HG03135 (cell line): ENCODE data around the gene COL4A2.

ENCODE experiments used
- ATAC-seq: cut with Tn5 transposase; IDR thresholded peaks from one replicate; pipeline ENCODE4 v1.9.1; 2021; ENCODE audit warnings: mild to moderate bottlenecking, moderate library complexity; ENCODE audit not compliant: unreplicated experiment

Gene COL4A2

DNA sequence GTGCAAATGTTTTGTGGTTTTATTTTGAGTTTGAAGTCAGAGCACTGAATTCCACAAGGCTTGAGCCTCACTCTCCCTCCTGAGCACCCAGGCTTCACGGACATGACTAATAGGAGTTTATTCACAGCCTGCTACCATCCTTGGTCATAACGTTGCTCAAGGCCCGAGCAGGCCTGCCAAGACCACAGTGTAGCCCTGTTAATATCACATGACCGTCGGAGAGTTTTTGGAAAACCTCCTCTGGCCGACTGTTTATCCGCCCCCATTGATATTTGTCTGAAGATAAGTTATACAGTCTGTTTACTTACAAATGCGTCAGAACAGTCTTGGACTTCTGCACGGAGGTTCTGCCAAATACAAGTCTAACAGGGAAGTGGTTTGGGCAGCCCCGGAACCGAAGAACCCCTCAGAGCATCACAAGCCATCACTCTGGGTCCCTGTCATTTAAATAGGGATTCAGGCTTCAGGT lies 89.9 kb downstream of the COL4A2 start:
- ATAC-seq, result no peak

DNA sequence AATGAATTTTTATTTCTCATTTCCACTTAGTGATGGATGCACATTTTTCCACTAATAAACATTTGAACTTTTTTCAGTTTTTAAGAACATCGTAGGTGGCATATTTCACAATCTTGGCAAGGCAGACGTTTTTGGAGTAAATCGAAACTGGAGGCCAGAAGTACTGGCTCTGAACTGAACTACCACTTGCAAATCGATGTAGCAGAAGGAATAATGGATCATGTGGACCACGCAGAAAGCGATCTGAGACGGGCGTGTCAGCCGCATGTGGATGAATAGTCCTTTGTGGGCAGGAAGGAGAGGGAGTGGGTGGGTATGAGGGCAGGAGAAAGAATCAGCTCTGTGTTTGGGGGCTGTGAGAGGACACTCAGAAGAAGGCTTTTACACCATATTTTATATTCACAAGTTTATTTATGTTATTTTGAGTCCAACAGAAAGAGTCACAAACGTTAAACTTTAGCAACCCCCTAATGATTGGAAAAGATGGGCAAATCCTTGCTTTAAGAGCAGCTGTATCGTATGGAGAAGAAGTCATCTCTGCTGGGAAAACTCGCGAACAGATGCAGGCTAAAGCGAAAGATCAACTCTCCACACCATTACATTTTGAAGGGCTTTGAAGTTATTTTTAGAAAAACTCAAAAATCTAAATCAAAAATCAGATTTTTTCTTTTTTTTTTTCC lies 90.5 kb downstream of the COL4A2 start:
- ATAC-seq, result no peak

DNA sequence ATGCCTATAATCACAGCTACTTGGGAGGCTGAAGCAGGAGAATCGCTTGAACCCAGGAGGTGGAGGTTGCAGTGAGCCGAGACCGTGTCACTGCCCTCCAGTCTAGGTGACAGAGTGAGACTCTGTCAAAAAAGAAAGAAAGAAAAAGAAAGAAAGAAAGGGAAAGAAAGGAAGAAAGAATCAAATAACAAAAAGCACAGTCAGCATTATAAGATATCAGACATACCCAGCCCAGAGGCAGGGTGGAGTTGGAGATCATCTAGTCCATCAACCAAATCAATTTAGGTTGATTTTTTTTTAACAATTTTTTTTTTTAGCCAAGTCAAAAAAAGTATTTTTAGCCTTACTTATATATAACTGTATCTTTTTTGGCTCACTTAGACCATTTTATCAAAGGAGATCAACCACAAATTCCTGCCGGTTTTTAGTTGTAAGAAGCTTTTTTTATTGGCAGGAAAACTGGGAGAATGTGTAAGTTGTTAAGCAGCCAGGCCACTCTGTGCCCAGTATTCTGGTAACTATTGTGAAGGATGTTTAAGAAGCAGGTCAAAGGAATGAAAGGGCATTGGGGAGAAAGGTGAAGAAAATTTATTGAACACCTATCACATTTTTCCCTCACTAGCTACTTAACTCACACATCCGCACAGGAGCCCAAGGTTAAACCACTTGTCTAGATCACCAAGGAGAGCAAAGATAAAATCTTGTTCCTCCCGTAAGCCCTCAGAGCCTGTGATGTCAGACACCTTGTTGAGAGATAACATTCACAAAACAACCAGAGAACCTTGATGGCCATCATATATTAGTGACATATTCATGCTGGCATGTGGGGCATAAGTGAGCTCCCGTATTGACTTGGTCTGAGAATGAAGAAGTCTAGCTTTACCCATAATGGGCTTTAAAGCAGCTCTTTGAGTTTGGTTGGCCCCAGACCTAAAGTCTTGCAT lies 91.8 kb downstream of the COL4A2 start:
- no peak for ATAC-seq

DNA sequence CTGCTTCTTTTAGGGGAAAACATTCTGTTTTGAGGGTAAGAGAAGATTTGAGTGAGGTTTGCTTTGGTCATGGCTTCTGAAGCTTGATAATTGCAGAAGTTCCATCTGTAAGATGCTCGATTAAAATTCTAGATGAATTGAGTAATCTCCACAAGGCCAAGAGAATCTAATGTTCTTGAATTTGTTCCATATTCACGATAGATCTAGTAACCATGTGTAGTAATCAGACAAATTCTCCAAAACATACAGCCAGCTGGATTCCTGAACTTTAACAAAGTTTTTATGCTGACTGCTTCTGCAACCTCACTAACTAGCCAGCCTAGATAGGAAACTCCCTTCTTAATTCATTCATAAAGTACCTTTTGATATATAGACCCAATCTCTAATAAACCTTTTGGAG lies 92.7 kb downstream of the COL4A2 start:
- no peak for ATAC-seq

DNA sequence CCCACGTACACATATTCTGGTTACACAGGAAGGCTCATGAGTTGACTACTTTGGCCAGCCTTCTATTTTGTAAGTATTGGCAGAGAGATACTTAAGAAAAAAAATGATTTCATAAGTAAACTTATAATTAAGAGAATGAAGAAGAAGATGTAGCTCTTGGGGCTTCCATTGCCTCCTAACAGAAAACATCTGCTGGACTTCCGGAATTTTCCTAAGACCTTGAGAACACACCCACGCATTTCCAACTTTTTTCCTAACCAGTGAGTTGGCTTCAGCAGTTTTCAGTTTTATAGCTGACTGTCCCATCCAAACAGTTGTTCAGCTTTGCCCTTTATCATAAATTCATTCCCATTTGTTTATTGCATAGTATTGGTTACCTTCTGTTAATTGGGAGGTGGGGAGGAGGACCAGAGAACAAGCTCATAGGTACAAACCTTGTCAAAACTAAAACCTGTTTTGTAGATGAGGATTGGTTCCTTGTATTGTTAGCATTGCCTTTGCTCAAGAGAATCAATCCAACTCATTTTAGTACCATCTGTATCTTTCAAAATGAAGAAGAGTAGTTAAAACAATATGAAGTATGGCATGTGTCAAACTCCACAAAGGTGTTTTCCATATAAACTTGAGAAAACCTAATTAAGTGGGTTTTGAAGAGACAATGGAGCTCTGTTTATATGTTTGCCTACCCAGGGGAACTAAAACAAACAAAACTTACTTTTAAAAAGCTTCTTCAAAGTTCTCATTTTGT lies 93.9 kb downstream of the COL4A2 start:
- ATAC-seq, result no peak

DNA sequence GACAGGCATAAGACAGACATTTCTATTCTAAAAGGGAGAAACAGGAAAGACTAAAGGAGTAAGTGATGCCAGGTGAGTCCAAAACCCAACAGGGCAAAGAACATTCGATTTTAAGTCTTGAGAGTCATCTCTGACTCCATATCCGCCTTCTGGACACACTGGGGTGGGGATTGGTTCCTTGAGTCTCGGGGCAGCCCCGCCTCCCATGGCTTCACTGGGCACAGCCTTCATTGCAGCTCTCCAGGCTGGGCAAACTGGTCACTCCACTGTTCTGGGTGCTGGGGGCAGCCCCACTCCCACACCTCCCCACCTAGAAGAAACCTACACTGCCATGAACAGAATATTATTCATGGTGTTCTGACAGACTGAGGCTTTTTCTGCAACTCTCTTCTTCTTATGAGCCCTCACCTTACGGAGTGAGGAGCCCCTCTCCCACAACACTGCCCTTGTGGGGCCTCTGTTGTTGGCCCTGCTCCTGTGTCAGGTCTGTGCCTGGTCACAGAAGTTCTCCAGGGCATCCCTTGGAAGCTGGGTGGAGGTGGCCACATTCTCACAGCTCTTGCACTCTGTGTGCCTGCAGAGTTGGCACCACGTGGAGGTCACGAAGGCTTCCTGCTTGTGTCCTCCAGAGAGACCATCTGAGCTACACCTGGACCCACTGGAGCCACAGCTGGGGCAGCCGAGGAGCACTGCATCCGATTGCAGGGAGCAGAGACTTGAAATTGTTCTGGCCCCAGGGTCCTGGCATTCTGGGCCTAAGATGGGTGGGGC lies 95.4 kb downstream of the COL4A2 start:
- ATAC-seq, result no peak

DNA sequence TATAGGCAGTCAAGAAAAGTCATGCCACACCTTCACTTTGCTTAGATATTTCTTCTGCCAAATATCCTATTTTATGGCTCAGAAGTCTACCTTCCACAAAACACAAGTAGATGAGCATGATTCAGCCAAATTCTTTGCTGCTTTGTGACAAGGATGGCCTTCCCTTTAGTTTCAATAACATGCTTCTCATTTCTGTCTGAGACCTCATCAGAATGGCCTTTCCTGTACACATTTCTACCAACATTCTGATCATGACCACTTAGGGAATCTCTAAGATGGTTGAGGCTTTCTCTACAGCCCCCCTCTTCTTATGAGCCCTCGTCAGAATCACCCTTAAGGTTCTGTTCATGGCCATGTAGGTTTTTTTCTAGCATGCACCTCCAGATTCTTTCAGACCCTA lies 96.2 kb downstream of the COL4A2 start:
- ATAC-seq, result no peak

DNA sequence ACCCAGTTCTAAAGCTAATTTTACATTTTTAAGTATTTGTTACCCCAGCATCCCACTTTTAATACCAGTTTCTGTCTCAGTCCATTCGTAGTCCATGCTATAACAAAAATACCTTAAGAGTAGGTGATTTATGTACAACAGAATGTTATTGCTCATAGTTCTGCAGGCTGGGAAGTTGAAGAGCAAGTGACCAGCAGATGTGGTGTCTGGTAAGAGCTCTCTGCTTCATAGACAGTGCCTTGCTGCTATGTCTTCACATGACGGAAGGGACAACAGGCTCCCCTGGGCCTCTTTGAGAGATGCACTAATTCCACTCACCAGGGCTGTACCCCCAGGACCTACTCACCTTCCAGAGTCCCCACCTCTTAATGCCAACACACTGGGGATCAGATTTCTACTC lies 96.6 kb downstream of the COL4A2 start:
- no peak for ATAC-seq

DNA sequence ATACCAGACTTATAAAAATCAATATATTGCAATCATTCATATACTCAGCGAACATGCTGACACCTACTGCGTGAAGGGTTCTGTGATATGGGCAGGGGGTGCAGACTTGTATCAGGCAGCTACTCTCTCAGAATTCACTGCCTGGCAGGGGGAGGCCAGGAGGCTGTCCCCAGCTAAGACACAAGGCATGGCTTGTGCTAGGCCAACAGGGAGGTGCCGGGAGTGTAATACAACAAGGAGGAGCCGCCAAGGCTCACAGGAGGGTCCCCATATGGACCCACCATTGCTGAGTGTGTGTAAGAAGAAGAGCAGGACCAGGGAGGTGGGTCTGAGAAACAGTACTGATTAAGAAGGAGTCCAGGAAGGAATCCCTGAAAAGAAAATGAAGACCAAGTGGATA lies 97.2 kb downstream of the COL4A2 start:
- ATAC-seq, result no peak

DNA sequence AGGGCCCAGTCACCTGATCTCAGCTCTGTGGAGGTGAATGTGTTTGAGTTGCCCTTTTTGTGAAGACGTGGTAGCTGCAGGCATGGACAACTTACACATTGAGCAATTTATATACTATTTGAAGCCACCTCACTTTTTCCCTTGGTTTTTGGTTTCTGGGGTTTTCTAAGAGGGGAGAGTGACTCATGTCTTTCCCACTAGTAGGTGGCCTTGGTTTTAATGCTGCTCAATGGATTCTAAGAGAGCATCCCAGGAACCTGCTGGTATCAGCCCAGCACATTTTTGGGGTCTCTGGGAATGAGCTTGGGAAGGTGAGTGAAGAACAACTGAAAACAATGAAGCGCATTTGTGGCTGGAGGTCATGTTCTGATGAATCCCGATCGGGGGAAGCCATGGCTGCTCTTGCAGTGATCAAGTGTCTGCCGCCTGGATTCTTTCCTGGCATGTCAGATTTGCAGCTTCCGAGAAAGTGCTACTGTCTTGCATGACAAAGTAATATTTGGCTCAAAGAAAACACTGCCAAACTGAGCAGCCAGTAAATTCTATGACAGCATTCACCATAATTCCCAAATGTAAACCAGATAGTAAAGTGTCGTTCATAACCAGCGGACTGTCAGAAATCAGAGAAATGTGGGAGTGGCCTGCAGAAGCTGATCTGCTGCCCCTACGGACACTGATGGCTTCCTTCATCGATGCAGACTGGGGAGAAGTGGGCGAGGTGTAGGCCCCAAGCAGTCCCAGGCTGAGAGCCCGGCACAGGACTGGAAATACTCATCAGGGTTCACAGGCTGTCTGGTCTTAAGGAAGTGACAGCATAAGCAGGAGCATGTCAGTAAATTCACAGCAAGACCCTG lies 98.7 kb downstream of the COL4A2 start:
- no peak for ATAC-seq

DNA sequence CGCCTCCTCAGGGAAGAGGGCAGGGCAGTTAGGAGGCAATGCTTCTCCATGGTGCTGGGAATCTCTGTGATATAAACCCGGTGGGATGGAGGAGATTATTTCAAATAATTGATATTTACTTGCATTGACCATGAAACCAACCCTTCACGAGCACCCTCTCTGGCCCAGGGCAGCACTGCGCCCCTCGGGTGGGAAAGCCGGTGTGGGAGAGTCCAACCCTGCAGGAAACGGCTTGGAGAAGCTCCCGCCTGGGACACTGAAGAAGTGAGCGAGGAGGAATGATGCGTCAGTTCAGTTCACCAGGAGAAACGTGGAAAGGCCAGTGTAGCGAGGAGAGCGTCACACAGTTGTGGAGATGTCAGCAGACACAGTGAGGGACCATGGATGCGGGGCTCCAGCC lies 99.9 kb downstream of the COL4A2 start:
- no peak for ATAC-seq

DNA sequence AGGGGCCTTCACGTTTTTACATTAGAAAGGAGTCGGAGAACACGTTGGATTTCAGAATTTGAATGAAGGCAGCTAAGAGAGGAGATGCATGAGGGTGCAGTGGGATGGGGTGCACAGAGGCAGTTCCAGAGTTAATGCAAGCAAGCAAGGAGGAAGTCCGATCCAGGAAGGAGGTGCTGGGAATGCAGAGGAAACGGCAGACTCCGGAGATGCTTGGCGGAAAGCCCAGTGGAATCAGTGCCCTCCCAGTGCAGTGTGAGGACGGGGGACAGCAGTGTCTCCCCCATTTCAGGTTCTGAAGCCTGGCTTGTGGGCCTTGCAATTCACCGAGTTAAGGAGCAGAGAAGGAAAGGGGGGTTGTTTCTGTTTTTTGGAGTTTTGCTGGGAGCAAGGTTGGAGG lies 100.4 kb downstream of the COL4A2 start:
- ATAC-seq, result no peak

DNA sequence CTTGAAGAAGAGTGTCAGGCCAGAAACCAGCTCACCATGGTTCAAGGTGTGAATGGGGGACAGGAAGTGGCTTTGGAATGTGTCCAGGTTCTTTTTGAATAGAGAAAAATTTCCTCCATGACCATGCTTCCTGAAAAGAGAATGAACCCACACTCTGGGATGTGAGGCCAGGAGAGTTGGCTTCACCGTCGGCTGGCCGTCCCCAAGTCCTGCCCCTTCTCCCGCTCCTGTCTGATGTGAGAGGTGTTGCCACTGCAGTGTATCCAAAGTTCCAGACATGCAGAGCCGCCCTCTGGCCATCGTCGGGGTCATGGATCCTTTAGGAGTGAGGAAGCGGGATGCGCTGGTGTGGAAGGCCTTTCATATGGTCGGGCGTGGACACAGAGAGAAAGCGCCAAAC lies 101.2 kb downstream of the COL4A2 start:
- no peak for ATAC-seq

DNA sequence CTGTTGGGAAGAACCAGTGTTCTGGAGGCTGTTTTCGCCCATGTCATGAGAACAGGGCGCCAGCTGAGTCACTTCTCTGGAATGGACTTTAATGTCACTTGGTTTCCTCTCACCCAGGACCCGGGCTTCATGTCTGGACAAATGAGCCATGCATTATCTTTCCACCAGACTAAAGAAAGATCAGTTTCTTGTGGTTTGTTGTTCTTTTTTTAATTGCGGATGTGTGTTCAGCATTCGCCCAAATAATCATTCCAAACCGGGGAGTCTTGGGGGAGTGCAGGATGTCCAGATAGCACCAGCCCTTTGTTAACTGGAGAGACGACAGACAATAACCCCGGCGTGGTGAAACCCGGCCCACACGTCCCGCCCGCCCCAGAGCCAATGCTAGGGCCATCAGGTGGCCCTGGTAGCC lies 102.5 kb downstream of the COL4A2 start:
- ATAC-seq, result no peak

DNA sequence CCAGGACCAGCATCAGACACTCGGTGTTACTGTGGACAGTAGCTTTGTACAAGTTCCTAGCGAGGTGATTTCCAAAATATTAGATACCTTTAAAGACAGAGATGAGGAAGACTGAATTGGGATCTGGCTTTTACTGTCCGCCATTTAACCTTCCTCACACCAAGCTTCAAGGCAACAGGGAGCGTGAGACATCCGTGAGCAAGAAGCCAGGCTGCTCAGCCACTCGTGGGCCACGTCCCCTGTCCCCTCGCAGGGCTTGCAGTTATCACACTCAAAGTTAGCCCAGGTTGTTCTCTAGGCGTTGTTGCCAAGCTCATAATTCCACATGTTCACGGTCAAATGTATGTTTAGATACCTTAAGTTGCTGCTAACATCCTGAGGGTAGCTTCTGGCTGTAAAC lies 102.9 kb downstream of the COL4A2 start:
- ATAC-seq, result no peak

DNA sequence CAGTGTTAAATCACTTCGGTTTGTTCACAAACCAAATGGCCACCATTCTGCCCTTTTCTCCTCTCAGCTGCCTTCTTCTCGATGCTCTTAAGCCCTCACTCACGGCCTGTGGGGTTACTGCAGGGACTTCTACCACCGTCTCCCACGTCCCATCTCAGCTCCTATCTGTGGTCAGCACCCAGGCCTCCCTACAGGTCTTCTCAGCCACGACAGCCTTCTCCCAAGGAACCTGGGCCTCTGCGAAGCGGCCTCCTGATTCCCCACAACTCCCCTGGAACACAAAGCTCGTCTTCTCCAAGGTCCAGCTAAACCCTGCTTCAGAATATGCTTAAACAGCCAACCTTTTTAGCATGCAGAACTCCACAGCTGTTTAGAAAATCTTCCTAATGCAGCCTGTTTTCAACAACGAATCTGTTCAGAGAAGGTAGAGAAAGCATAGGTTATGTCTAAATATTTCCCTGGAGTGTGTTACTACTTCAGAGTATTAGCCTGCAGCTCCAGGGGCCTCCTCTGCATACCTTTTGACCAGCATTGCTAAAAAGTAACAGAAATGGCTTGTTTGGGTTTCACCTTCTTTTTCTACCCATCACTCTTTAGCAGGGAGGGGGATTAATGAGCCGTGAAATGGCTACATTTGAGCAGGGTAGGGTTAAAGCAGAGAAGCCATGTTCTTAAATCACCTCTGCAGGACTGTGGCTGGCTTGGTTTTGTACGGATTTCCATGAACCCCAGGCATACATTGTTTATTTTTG lies 104.0 kb downstream of the COL4A2 start:
- ATAC-seq, result no peak

DNA sequence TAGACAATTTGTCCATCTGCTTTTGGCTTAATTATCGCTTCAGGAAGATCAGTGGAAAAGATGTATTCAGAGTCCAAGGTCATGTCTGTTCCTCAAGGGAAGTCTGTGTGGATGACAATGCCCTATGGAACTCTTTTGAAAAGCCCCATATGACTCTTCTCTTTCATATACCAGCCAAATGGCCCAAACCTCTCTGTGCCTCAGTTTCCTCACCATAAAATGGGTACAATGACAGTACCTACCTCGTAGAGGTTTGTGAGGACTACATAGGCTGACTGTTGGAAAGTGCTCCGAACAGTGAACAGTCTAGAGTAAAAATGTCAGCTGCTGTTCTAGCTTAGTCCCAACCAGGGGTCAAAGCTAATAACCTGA lies 104.6 kb downstream of the COL4A2 start:
- ATAC-seq, result no peak

DNA sequence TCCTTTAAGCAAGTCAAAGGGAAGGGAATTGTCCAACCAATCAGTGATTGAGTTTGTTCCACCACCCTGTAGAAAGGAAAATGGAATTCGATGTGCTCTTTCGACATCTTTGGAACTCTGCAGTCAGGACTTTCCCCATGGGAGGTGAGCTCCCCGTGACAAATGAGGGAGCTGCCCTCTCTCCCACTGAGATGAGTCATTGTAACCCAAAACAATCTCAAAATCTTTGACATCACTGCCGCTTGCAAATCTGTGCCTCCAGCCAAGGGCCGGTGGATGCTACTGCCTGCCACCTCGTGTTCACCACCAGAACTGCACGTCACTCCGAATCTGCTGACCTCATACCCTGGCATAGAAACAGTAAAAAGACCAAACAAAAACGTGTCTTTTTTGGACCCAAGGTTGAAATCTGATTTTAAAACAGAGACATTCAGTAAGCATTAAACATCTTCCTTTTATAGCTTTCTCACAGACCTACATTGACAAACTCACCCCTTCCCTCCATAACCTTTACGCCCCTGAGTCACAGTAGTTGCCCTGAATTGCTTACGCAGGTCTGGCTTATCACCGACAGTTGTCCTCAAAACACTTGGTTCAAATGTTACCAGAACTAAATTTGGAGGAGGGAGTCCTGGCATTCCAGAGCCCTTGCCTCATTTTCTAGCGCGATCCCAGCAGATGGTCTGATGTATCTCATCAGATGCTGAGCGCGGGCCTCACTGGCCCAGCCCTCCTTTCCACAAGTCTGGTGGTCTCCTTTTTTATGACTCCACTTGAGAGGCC lies 105.2 kb downstream of the COL4A2 start:
- ATAC-seq, result peak; percentile 92
